Measurements from ENCODE around the gene ISL2.

ISL2 gene

GRCh38 chr15:76320012-76320411 lies 16.6 kb upstream of the ISL2 start:
- no peak overlapping the region for H3K4me2 ChIP-seq (ENCODE audit: low read length, poor library complexity, severe bottlenecking)
- no peak for DNase-seq
- no peaks in the 10 kb centered on the region for H3K9me3 ChIP-seq (ENCODE audit: control insufficient read depth, low read length)
- H3K18ac ChIP-seq (ENCODE audit: low read depth in 1 of 2, low read length in 2 of 2), result no peak overlapping the region
- no peak overlapping the region for H2BK12ac ChIP-seq (ENCODE audit: low read length in 2 of 2)
- peaks cover 0 to 37% of the 10 kb centered on the region in 2 experiments for H3K27me3 ChIP-seq (ENCODE audit: control insufficient read depth in 1 of 2, insufficient read depth in 1 of 2, low read length in 2 of 2)
- H4K91ac ChIP-seq (ENCODE audit: low read length), result no peak overlapping the region
- H3K4me3 ChIP-seq (ENCODE audit: insufficient read depth in 1 of 2, low read depth in 1 of 2, low read length in 2 of 2), result no peak overlapping the region
- no peak overlapping the region for H2AK5ac ChIP-seq (ENCODE audit: low read length, severe bottlenecking)
- no peak overlapping the region for H2BK120ac ChIP-seq (ENCODE audit: low read depth, low read length)
- H3K4ac ChIP-seq (ENCODE audit: low read depth in 1 of 2, low read length in 2 of 2), result no peak overlapping the region
- no peak overlapping the region for H3K23ac ChIP-seq (ENCODE audit: low read length in 2 of 2)
- H2BK5ac ChIP-seq (ENCODE audit: low read depth, low read length, poor library complexity, severe bottlenecking), result no peak overlapping the region
- H2AFZ ChIP-seq (ENCODE audit: low read depth, low read length), result no peak overlapping the region
- H3K4me1 ChIP-seq (ENCODE audit: control insufficient read depth, insufficient read depth, low read depth, low read length), result peaks cover 3% of the 10 kb centered on the region
- no peak overlapping the region for H3K14ac ChIP-seq (ENCODE audit: low read length in 2 of 2)
- H2BK15ac ChIP-seq (ENCODE audit: low read depth, poor library complexity, severe bottlenecking), result no peak overlapping the region
- H3K9ac ChIP-seq (ENCODE audit: low read length), result no peak overlapping the region
- H3K36me3 ChIP-seq (ENCODE audit: control insufficient read depth in 1 of 2, insufficient read depth in 2 of 2, low read depth in 1 of 2, low read length in 2 of 2), result no peaks in the 10 kb centered on the region
- H4K8ac ChIP-seq (ENCODE audit: low read length), result no peak overlapping the region
- no peaks in the 10 kb centered on the region for H3K79me1 ChIP-seq (replicated peaks; ENCODE audit: low read length, poor library complexity, severe bottlenecking)
- H3K27ac ChIP-seq (ENCODE audit: low read length, poor library complexity, severe bottlenecking), result no peak overlapping the region
- 93% methylated on average over 6 of the region's 6 CpGs for WGBS

GRCh38 chr15:76321171-76321570 lies 15.4 kb upstream of the ISL2 start:
- H3K4me3 ChIP-seq (ENCODE audit: insufficient read depth in 1 of 2, low read depth in 1 of 2, low read length in 2 of 2), result no peak overlapping the region
- H3K14ac ChIP-seq (ENCODE audit: low read length in 2 of 2), result no peak overlapping the region
- H3K18ac ChIP-seq (ENCODE audit: low read depth in 1 of 2, low read length in 2 of 2), result no peak overlapping the region
- H3K4me2 ChIP-seq (ENCODE audit: low read length, poor library complexity, severe bottlenecking), result peak overlapping the region; percentile 20
- no peak overlapping the region for H4K8ac ChIP-seq (ENCODE audit: low read length)
- H3K9ac ChIP-seq (ENCODE audit: low read length), result no peak overlapping the region
- no peaks in the 10 kb centered on the region for H3K36me3 ChIP-seq (ENCODE audit: control insufficient read depth in 1 of 2, insufficient read depth in 2 of 2, low read depth in 1 of 2, low read length in 2 of 2)
- H3K79me1 ChIP-seq (replicated peaks; ENCODE audit: low read length, poor library complexity, severe bottlenecking), result no peaks in the 10 kb centered on the region
- H2BK5ac ChIP-seq (ENCODE audit: low read depth, low read length, poor library complexity, severe bottlenecking), result no peak overlapping the region
- H2BK12ac ChIP-seq (ENCODE audit: low read length in 2 of 2), result no peak overlapping the region
- no peak overlapping the region for H2AK5ac ChIP-seq (ENCODE audit: low read length, severe bottlenecking)
- no peak overlapping the region for H2BK15ac ChIP-seq (ENCODE audit: low read depth, poor library complexity, severe bottlenecking)
- H2BK120ac ChIP-seq (ENCODE audit: low read depth, low read length), result no peak overlapping the region
- no peaks in the 10 kb centered on the region for H3K9me3 ChIP-seq (ENCODE audit: control insufficient read depth, low read length)
- no peak overlapping the region for H4K91ac ChIP-seq (ENCODE audit: low read length)
- H2AFZ ChIP-seq (ENCODE audit: low read depth, low read length), result no peak overlapping the region
- H3K23ac ChIP-seq (ENCODE audit: low read length in 2 of 2), result no peak overlapping the region
- peaks cover 0 to 46% of the 10 kb centered on the region in 2 experiments for H3K27me3 ChIP-seq (ENCODE audit: control insufficient read depth in 1 of 2, insufficient read depth in 1 of 2, low read length in 2 of 2)
- peaks cover 3% of the 10 kb centered on the region for H3K4me1 ChIP-seq (ENCODE audit: control insufficient read depth, insufficient read depth, low read depth, low read length)
- WGBS, result 67% methylated on average over 10 of the region's 10 CpGs
- no peak overlapping the region for H3K27ac ChIP-seq (ENCODE audit: low read length, poor library complexity, severe bottlenecking)
- no peak overlapping the region for H3K4ac ChIP-seq (ENCODE audit: low read depth in 1 of 2, low read length in 2 of 2)
- no peak for DNase-seq

- Histone ChIP-seq H3K36me3 (ENCODE audit: control insufficient read depth in 1 of 2, insufficient read depth in 2 of 2, low read depth in 1 of 2, low read length in 2 of 2) (no peaks in the 10 kb centered on the region), H4K91ac (ENCODE audit: low read length) (no peak overlapping the region), H2AFZ (ENCODE audit: low read depth, low read length) (no peak overlapping the region), H2AK5ac (ENCODE audit: low read length, severe bottlenecking) (no peak overlapping the region), H3K4me1 (ENCODE audit: control insufficient read depth, insufficient read depth, low read depth, low read length) (peaks cover 3% of the 10 kb centered on the region), H3K27me3 (ENCODE audit: control insufficient read depth in 1 of 2, insufficient read depth in 1 of 2, low read length in 2 of 2) (peaks cover 0 to 49% of the 10 kb centered on the region in 2 experiments), H3K4ac (ENCODE audit: low read depth in 1 of 2, low read length in 2 of 2) (no peak overlapping the region), H2BK120ac (ENCODE audit: low read depth, low read length) (no peak overlapping the region), H3K14ac (ENCODE audit: low read length in 2 of 2) (no peak overlapping the region), H4K8ac (ENCODE audit: low read length) (no peak overlapping the region), H3K4me3 (ENCODE audit: insufficient read depth in 1 of 2, low read depth in 1 of 2, low read length in 2 of 2) (no peak overlapping the region), H3K27ac (ENCODE audit: low read length, poor library complexity, severe bottlenecking) (no peak overlapping the region), H3K23ac (ENCODE audit: low read length in 2 of 2) (no peak overlapping the region), H3K4me2 (ENCODE audit: low read length, poor library complexity, severe bottlenecking) (no peak overlapping the region), H3K9ac (ENCODE audit: low read length) (no peak overlapping the region), H2BK15ac (ENCODE audit: low read depth, poor library complexity, severe bottlenecking) (no peak overlapping the region), H3K79me1 (replicated peaks; ENCODE audit: low read length, poor library complexity, severe bottlenecking) (no peaks in the 10 kb centered on the region), H2BK12ac (ENCODE audit: low read length in 2 of 2) (no peak overlapping the region), H3K18ac (ENCODE audit: low read depth in 1 of 2, low read length in 2 of 2) (no peak overlapping the region), H3K9me3 (ENCODE audit: control insufficient read depth, low read length) (no peaks in the 10 kb centered on the region), H2BK5ac (ENCODE audit: low read depth, low read length, poor library complexity, severe bottlenecking) (no peak overlapping the region)
- WGBS, result 92% methylated on average over 3 of the region's 5 CpGs
- DNase-seq, result no peak
Observed at GRCh38 chr15:76321602-76322001, 15.0 kb upstream of the ISL2 start.

- H3K23ac ChIP-seq (ENCODE audit: low read length in 2 of 2), result no peak overlapping the region
- H4K8ac ChIP-seq (ENCODE audit: low read length), result no peak overlapping the region
- H2BK120ac ChIP-seq (ENCODE audit: low read depth, low read length), result no peak overlapping the region
- no peak overlapping the region for H3K27ac ChIP-seq (ENCODE audit: low read length, poor library complexity, severe bottlenecking)
- no peak overlapping the region for H3K4me3 ChIP-seq (ENCODE audit: insufficient read depth in 1 of 2, low read depth in 1 of 2, low read length in 2 of 2)
- no peak overlapping the region for H3K14ac ChIP-seq (ENCODE audit: low read length in 2 of 2)
- H2BK15ac ChIP-seq (ENCODE audit: low read depth, poor library complexity, severe bottlenecking), result no peak overlapping the region
- H2BK12ac ChIP-seq (ENCODE audit: low read length in 2 of 2), result no peak overlapping the region
- no peak for DNase-seq
- H3K4me2 ChIP-seq (ENCODE audit: low read length, poor library complexity, severe bottlenecking), result no peak overlapping the region
- no peak overlapping the region for H3K9ac ChIP-seq (ENCODE audit: low read length)
- peaks cover 5% of the 10 kb centered on the region for H3K4me1 ChIP-seq (ENCODE audit: control insufficient read depth, insufficient read depth, low read depth, low read length)
- no peak overlapping the region for H2AFZ ChIP-seq (ENCODE audit: low read depth, low read length)
- no peak overlapping the region for H2AK5ac ChIP-seq (ENCODE audit: low read length, severe bottlenecking)
- H2BK5ac ChIP-seq (ENCODE audit: low read depth, low read length, poor library complexity, severe bottlenecking), result no peak overlapping the region
- H3K27me3 ChIP-seq (ENCODE audit: control insufficient read depth in 1 of 2, insufficient read depth in 1 of 2, low read length in 2 of 2), result peaks cover 0 to 64% of the 10 kb centered on the region in 2 experiments
- no peaks in the 10 kb centered on the region for H3K79me1 ChIP-seq (replicated peaks; ENCODE audit: low read length, poor library complexity, severe bottlenecking)
- no peak overlapping the region for H3K18ac ChIP-seq (ENCODE audit: low read depth in 1 of 2, low read length in 2 of 2)
- no peak overlapping the region for H4K91ac ChIP-seq (ENCODE audit: low read length)
- H3K9me3 ChIP-seq (ENCODE audit: control insufficient read depth, low read length), result no peaks in the 10 kb centered on the region
- 95% methylated on average over 2 of the region's 3 CpGs for WGBS
- H3K36me3 ChIP-seq (ENCODE audit: control insufficient read depth in 1 of 2, insufficient read depth in 2 of 2, low read depth in 1 of 2, low read length in 2 of 2), result no peaks in the 10 kb centered on the region
- H3K4ac ChIP-seq (ENCODE audit: low read depth in 1 of 2, low read length in 2 of 2), result no peak overlapping the region
Observed at GRCh38 chr15:76324066-76324465, 12.5 kb upstream of the ISL2 start.
